HG02973 (cell line): Measurements from ENCODE around the gene WHRN.

Source experiments
- ATAC-seq: cut with Tn5 transposase; IDR thresholded peaks from one replicate; pipeline ENCODE4 v1.9.1; 2021; ENCODE audit warnings: moderate library complexity; ENCODE audit not compliant: unreplicated experiment

Gene WHRN

GRCh38 chr9:114370251-114370967 is 134.9 kb downstream of the WHRN start:
- no peak for ATAC-seq

DNA sequence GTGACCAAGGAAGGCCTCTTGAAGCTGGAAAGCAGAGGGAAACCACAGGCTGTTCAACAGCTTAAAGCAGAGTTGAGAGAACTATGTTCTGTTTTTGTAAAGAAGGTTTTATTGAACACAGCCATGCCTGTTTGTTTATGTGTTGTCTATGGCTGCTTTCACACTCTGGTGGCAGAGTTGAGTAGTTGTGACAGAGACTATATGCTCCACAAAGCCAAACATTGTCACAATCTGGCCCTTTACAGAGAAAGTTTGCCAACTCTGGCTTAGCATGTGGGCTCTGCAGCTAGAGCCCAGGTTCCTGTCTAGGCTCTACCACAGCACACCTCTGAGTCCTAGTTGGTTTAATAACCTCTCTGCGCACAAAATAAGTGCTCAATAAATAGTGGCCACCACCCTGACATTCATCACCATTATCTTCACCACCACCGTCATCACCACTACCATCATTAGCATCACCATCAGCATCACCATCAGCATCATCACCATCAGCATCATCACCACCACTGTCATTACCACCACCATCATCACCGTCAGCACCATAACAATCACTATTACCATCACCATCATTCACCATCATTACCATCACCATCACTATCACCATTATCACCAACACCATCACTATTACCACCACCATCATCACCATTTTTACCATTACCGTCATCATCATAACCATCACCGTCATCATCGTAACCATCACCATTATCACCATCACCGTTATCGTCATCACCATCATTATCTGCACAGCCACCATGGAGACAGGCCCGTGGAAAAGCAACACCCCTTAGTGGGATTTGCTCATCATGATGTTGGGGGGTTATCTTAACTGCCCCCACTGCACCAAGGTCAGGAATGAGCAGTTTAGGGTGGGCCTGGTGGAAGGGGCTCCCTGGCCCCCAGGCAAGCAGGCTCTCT is 135.8 kb downstream of the WHRN start:
- ATAC-seq, result no peak

DNA sequence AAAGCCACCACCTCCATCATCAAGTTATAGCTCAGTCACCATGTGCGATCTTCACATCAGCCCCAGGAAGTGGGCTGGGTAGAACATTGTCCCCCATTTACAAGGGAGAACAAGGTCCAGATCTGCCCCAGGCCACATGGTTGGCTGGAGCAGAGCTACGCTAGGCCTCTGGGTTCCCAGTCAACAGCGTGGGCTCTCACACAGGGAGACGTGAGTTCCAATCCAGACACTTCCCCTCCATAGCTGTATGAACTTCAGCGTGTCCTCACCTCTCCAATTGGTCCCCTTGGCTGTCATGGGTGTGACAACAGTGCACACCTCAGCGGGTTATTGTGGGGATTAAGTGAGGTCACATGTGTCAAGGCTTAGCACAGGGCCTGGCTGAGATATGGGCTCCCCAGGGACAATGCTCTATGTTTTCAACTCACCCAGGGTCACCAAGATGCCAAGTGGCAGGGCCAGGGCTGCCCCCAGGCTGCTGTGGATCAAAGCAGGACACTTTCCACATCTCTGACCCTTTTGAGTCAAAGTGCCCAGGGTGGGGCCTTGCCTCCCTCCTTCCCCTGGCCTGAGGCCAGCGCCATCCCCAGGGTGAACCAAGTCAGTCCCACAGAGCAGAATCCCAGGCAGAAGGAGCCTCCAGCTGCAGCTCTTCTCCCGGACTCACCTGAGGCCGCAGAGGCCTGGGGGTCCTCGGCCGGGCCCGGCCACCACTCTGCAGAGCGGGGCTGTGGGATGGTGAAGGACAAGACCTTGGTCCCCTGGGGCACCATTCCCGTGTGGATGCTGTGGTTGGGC is 137.3 kb downstream of the WHRN start:
- no peak for ATAC-seq

GRCh38 chr9:114367366-114367765 is 137.9 kb downstream of the WHRN start:
- no peak for ATAC-seq

DNA sequence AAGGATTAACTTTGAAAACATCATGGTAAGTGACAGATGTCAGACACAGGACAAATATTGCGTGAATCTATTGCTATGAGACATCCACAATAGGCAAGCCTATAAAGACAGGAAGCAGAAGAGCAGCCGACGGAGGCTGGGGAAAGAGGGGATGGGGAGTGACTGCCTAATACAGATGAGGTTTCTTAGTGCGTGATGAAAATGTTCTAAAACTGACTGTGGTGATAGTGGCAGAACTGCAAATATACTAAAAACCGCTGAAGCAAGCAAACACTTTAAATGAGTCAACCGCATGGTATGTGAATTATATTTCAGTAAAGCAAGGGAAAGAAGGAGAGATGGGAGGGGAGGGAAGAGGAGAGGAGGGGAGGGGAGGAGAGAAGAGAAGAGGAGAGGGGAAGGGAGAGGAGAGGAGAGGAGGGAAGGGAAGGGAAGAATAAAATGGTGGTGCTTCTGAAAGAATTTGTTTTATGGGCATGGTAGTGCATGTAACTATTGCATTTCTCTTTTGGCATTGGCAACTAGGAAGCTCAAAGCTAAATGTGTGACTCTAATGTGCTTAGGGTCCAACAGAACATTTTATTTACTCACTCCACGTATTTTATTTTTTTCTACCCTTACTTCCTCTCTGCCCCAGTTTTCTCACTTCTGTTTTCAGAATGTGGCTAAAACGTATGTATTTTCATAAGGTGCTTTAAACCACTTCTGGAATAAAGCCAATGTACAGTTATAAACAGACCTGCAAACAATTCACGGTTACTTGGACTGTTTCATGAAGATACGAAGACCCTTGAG is 138.7 kb downstream of the WHRN start:
- ATAC-seq, result peak; percentile 50

DNA sequence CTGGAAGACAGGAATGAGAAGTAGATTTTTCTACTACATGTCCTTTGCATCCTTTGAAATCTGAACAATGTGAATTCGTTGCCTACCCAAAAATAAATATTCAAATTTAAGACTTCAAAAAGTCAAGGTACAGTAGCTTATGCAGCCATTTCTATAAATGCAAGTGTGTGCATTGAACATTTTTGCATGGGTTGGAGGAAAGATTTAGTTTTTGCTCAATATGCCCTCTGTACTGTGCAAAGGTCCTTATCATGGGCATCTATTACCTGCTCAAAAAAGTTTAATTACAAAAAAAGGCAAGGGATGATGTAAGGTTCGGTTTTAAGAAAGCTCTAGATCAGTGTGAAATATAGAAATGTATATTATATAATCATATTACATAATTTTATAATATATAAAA is 140.1 kb downstream of the WHRN start:
- no peak for ATAC-seq

GRCh38 chr9:114364134-114365041 is 140.9 kb downstream of the WHRN start:
- ATAC-seq, result no peak

GRCh38 chr9:114363424-114363823 is 141.8 kb downstream of the WHRN start:
- no peak for ATAC-seq

DNA sequence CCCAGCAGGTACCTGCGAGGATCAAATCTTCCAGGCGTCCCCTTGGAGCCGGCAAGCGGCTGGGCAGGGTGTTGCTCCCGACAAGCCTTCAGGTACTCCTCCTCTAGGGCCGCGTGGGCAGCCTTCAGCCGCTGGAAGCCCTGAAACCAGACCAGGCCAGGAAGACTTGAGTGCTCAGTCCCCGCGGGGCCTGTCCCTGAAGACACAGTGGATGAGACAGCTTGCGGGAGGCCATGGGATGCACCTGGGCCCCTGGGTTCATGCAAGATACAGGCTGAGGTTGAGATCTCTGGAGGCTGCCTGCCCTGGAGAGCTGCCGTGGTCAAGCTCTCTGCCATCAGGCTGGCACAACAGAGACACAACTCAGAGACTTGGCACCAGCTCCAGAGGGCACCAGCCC is 142.9 kb downstream of the WHRN start:
- ATAC-seq, result no peak

DNA sequence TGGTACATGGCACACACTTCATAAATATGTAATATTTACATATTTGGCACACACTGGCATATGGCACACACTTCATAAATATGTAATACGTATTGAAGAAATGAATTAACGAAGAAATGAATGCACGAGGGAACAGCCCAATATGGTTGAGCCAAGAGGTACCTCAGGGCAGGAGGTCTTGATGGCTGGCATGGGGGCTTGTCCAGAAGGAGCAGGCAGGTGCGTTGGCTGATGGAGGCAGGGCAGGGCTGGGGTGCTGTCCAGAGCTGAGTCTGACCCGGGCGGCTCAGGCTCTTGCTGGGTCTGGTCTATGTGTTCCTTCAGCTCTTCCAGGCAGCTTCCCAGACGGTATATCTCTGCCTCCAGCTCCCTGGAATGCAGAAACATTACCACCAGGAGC is 143.7 kb downstream of the WHRN start:
- ATAC-seq, result no peak

DNA sequence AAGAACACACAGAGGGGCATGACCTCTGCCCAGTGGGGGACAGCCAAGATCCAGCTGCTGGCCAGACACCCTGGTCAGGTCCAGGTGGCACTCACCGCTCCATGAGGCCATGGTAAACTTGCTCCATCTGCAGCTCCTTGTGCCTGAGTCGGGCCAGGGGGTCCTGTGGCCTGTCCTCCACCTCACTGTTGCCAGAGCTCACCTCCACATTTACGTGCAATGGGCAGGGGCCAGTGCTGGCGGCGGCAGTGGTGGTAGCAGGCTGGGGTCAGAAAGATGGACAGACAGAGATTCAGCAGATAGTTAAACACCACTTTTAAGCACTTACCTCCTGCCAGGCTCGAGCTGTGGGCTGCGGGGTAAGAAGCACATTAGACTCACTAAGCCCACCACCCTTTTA is 145.5 kb downstream of the WHRN start:
- ATAC-seq, result no peak

- no peak for ATAC-seq
Measured at GRCh38 chr9:114357911-114358328, 147.4 kb downstream of the WHRN start.

- ATAC-seq, result no peak
Measured at GRCh38 chr9:114357360-114357759, 147.9 kb downstream of the WHRN start.

DNA sequence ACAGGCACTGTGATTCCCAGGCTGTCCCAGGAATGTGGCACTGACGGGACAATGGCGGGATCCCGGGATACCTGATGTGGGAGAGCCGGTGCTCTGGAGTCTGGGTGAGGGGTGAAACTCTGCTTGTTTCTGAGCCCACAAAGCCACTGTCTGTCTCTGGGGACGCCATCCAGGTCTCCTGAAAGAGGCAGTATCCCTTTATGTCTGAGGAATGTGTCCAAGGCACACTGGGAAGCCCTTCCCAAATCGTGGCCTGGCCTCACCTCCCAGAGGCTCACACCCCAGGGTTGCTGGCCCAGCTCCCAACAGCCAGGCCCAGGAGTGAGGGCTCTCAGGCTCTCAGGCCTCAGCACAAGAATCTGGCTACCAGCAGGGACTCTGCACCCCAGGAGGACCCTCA is 148.5 kb downstream of the WHRN start:
- ATAC-seq, result no peak

DNA sequence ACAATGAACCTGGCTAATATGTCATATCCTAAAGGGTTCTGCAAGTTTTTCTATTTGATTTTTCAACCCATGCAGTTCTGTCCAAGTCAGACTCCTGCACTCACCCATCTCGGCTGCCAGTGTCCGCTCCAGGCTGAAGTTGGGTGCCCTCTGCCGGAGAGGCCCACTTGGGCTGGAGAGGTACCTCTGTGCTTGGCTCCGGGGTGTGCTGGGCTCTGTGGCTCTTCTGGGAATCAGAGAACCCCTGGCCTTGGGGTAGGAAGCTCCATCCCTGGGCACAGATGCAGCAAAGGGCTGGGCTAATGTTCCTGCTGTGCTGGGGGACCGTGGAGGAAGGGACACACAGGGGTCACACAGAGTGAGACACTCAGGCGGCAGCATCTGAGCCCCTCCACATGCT is 149.5 kb downstream of the WHRN start:
- no peak for ATAC-seq
